A549 treated with DMSO at 1 μM for 4 hours (cell line): ENCODE results near the gene CYP2C8. TPM values are rescaled to one million over a fixed set of nuclear protein-coding genes. Genes with fewer than 3 reads are reported as not detected.

ENCODE experiments used
- total RNA-seq: library from RNA; stranded (reverse); fragments of 200-300 nt; extraction: Qiagen RNA extraction; gene quantifications from 5 replicates; pipeline ENCODE4 v1.2.3, GENCODE V29; 2022; ENCODE audit warnings: low read depth

Gene CYP2C8
- not detected in 5 replicates for total RNA-seq

DNA sequence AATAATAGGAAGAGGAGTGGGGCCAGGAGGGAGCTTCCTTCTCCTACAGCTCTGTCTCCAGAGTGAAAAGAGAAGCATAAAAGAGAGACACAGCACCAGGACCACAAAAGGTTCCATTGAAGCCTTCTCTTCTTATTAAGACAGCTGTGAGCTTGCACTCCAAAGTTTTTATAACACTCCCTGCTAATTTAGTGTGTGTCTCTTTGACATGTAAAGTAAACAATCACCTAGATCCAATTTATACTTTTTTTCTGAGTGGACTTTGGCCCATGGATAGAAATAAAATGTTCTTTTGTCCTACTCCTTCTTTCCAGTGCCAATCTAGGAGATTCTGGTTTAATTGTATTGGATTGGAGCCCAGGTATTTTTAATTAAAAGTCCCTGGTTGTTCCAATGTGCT lies at the start of gene CYP2C8:
CYP2C8 (minus strand) TSS at position 212 of the 400 bp plus-strand sequence; CDS start at position 117, 95 bp downstream.

Other genes with a start within 250 kb of the CYP2C8 start
- 0.03 to 0.12 TPM in 2 of 5 replicates, not detected in the others for gene CYP2C9, start 130.8 kb downstream of the CYP2C8 start, total RNA-seq
- gene ACSM6, start 124.7 kb upstream of the CYP2C8 start, total RNA-seq = not detected in 5 replicates
- gene PDLIM1, start 221.5 kb upstream of the CYP2C8 start, total RNA-seq = 149 to 158 TPM (median 156 TPM) in 5 replicates